NCI-H2196 (cell line): Measurements from ENCODE around the gene DDX50.
A peak's percentile ranks its signal among the peaks of the same experiment; 100 is the strongest.

ENCODE experiments used
- DNase-seq: peaks from one replicate; lab custom pipeline; 2025; ENCODE audit not compliant: unreplicated experiment; lab: John Stamatoyannopoulos, UW

The DDX50 gene

GRCh38 chr10:68981074-68981473 lies 80.0 kb downstream of the DDX50 start:
- DNase-seq, result no peak

DNA sequence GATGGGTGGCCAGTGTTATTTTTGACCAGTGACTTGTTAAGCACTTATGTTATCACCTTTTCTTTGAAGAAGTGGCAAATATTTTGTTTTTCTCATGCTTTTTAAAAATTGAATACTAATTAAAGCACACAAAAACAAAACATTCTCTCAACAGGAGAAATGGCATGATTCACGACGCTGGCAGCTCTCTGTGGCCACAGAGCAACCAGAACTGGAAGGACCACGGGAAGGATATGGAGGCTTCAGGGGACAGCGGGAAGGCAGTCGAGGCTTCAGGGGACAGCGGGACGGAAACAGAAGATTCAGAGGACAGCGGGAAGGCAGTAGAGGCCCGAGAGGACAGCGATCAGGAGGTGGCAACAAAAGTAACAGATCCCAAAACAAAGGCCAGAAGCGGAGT lies 81.3 kb downstream of the DDX50 start:
- DNase-seq, result no peak

- no peak for DNase-seq
Measured at GRCh38 chr10:68987611-68988010, 86.5 kb downstream of the DDX50 start.

GRCh38 chr10:68988530-68989316 lies 87.6 kb downstream of the DDX50 start, which contains the start of gene KIFBP:
KIFBP (plus strand) TSS chr10:68988803; CDS start chr10:68988833, 30 bp downstream.
- peak; percentile 83 for DNase-seq

DNA sequence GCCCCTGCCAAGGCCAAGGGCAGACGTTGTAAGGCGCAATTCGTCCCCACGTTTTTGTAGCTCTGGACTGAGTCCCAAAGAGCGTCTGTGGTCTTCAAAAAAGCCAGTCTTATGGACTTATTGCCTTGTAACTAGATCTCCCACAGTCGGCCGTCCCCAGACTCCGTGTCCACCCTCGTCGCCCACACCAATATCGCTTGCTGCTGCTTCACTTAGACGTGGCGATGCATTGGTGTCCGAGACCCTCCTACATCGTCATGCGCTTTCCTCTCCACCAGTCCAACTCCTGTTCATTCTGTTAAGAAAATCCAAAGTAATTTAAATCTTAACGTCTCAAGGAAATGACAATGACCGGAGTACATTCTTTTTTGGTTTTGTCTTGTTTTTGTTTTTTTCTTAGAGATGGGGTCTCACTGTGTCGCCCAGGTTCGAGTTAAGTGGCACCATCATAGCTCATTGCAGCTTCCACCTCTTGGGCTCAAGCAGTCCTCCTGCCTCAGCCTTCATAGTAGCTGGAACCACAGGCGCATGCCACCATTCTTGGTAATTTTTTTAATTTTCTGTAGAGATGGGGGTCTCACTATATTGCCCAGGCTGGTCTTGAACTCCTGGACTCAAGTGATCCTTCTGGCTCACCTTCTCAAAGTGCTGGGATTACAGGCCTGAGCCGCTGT lies 88.3 kb downstream of the DDX50 start:
- no peak for DNase-seq

DNA sequence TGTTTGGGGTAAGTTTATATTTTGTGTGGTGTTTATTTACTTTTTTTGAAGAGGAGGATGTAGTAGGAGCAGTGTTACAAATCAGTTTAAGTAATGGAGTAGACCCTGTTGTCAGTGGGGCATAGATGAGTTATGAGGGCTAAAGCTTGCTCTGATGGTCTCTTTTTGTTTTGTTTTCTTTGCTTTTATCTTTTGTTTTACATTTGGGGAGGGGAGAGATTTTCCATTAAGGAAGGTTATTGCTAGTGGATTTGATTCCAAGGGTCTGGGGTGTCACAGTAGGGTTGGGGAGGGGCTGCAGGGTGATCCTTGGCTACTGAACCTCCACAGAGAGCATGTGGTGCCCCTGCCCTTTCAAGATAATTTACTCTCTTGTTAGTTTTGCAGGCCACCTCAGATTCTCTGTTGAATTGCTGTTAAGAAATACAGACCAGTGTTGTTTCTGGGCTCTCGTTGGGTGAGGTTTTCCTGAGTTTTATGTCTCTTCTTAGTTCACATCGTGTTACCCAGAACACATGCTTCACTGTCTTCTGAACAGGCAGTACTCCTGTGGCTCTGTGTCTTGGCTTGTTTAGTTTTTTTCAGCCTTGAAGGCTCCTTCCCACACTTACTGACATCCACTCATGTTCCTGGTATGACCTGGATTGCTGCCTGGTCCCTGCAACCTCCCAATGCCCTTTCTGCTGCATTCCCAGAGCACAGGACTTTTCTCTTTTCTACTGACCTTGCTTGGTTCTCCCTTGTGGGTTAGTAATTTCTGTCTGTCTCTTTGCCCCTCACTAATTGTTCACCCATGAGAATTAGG lies 91.7 kb downstream of the DDX50 start:
- no peak for DNase-seq
